Superior temporal gyrus (tissue), 1 donor: ENCODE measurements around the gene TMEM131.
A peak's percentile ranks its signal among the peaks of the same experiment; 100 is the strongest.

ENCODE experiments used
- DNase-seq: peaks from one replicate; pipeline ENCODE4 v3.0.0-alpha.2; 2016; ENCODE audit errors: extremely low spot score

Gene TMEM131

DNA sequence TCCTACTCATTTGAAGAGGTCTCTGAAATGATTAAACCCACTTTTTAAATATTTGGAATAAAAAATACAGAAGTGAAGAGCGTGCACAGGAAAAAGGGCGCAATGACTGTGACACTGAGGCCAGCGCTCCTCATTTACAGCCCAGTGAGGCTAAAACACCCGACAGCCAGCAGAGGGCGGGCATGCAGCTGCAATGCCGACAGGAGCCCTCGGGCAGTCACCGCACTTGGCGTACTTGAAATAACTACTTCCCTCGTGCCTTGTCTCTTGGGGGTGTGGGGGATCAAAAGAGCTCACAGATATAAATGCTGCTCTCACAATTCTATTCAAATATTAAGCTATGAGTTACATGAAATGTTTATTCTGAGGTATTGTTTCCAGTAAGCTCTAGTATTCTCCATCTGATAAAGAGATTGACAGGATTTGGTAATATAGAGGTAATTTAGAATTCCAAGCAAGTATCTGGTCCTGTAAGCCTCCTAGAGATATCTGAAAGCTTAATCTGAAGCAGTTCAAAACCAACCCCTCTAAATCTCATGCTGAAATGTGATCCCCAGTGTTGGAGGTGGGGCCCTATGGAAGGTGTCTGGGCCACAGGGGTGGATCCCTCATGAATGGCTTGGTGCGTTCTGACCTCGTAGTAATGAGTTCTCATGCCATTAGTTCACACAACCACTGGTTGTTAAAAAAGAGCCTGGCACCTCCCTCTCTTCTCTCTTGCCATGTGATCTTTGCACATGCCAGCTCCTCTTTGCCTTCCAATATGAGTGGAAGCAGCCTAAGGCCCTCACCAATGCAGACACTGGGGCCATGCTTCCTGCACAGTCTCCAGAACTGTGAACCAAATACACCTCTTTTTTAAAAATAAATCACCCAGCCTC is 188.8 kb downstream of the TMEM131 start:
- peak; percentile 86 for DNase-seq

DNA sequence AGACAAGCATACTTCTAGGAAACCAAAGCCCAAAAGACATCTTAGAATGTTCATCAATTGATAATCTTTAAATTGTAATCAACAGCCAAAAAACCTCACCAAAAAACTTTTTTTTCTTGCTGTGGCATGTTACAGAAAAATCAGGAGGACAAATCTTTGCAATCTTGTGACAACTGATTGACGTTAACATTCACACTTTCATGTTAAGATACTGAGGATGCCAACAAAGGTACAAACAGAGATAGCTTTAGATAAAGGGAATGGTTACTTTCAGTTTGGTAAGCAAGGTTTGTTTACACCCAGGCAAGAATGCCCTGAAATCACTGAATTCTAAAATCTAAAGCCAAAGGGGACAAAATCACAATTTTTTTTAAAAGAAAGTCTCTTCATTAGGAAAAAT is 190.0 kb downstream of the TMEM131 start:
- DNase-seq = no peak

DNA sequence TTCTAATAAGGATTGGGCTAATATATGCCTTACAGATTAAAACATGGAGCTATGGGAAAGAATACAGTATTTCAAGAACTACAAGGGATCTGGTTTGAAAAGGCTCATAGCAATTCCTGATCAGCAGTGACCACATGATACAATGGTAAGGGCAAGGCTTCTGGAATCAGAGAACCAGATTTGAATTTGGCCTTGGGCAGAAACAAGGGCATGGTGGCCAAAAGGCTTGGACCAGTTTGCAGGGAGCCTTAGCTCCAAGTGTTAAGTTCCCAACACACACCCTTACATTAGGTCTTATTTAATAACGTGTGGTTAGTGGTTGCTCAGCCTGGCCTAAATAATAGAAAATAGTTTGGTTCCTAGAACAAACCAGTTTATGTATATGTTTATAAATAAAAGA is 194.7 kb downstream of the TMEM131 start:
- DNase-seq = no peak

DNA sequence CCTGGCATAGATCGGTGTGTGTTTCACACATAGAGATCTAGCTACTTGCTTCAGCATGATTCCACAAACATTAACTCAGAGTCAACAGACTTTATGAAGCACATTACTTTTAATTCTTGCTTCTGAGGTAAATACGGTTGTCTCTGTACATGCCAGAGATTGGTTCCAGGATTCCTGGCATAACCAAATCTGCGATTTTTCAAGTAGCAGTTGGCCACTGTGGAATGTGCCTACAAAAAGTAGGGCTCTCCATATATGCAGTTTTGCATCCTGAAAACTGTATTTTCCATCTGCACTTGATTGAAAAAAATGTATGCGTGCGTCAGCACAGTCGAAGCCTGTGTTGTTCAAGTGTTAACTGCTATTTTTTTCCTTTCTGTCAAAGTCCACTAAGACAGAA is 197.3 kb downstream of the TMEM131 start:
- no peak for DNase-seq

DNA sequence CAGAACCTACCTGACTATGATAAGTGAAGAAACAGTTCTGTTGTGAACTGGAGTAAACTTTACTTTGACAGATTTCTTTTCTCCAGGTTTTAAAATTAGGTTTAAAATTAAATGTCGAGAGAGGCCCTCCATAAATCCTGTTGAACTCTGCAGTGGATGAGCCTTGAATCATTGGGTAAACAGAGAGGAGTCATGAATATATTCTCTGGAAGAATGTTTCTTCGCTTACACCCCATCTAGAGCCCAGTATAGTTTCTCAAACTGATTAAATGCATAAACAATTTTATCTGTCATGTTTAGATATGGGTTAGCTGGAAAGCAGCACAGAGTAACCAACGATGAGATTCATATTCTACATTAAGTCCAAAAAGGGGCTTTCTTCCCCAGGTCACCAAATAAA is 198.4 kb downstream of the TMEM131 start:
- no peak for DNase-seq

DNA sequence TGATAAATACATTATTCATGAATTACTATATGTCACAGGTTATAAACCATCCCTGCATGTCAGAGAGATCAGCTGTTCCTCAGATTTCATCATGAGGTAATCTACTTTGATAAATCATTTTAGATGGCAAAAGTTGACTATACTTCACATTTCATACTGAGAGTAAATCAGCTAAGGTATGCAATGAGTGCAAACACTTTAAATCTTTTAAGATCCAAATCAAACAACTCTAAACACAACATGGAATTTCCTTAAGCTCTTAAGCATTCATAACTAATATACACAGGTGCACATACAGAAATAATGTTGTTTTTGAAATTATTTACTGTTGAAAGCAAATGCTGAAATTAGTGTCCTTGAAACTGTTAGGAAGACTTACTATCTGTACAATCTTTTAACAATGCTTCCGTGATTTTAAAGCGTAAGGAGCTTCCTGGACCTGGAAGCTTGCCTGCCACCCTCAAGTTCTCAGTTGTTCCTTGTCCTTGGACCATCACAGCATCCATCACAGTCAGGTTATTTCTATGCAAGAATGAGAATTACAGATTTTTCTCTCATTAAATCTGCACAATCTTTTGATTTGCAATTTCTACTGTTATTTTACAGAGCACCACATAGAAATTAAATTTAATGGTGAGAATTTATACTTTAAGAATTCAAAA is 199.2 kb downstream of the TMEM131 start:
- DNase-seq = no peak

DNA sequence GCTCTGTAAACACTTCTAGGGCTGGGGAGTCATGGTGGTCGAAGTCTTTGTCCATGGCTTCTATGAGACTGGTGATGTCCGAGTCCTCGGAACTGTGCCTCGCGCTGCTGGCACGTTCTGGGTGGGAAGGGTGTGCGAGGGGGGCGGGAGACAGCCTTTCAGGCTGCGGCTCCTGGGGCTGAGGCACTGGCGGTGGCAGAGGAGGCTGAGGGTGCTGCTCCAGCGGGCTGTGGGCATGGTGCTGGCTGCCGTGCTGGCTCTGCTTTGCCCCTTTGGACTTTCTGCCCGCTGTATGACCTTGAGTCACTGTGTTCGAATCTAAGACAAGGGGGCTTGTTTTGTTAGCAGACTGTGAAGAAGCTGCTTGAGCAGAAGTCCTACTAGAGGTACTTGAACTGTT is 203.3 kb downstream of the TMEM131 start:
- no peak for DNase-seq

DNA sequence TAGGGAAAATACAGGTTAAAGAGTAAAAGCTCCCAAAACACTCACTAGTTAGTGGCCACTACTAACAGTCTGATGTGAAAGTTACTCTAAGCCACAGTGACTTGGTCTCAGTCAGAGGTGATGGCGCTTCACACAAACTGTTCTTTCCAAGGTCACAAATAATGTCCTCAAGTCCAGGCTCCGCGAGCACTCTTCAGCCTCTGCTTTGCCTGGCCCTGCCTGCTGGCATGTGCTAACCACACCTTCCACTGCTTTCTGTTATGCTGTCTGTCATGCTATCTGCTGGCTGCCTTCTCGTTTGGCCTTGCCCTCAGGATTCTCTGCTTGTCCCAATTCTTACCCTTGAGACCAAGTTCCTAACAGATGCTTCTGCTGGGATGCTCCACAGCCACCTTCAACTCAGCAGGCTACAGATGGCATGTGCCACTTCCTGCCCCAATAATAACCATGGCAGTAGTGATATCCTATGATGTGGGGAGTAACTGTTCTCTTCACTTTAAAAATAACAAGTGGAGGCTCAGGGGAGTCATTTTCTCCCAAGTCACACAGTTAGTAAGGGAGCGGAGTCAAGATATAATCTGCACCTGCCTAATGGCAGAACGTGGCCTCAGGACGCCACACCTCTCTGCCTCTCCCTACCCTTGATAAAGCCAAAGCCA is 206.6 kb downstream of the TMEM131 start:
- no peak for DNase-seq

DNA sequence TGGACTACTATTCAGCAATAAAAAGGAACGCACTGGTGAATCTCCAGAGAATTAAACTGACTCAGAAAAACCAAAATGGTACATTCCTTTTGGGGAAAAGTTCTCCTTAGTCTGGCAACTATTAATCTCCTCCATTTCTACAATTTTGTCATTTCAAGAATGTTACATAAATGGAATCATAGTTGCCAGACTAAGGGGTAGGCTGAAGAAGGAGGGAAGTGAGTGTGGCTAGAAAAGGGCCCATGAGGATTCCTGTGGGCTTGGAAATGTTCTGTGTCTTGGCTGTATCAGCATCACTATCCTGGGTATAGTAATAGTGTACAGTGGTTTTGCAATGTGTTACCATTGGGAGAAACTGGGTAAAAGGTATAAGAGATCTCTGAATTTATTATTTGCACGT is 209.9 kb downstream of the TMEM131 start:
- no peak for DNase-seq

DNA sequence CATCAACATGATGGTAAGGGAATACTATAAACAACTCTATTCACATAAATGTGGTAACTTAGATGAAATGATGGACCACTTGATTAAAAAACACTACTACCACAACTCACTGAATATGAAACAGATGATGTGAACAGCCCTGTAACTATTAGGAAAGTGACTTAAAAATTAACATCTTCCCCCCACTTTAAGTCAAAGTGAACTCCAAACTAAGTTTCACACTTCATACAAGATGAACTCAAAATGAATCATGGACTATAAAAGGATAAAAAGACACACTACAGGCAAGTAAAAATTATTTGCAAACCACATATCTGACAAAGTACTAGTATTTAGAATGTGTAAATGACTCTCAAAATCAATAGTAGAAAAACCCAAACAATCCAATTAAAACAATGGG is 210.8 kb downstream of the TMEM131 start:
- DNase-seq = no peak

DNA sequence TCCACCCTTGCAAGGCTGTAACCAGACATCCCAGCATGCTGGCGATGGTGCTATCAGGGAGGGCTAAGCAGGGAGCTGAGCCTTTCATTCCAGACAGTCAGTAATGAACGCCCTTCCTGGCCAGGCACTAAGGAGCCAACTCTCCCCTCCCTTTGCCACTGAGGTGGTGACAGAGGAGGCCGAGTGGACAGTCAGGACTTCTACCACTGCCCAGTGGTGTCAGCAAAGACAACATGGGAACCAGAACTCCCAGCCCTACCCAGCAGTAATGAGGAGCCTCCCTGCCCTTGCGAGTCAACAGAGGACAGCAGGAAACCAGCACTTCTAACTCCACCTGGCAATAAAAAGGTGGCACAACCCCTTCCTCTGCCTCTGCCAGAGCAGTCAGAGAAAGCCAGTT is 213.8 kb downstream of the TMEM131 start:
- no peak for DNase-seq

DNA sequence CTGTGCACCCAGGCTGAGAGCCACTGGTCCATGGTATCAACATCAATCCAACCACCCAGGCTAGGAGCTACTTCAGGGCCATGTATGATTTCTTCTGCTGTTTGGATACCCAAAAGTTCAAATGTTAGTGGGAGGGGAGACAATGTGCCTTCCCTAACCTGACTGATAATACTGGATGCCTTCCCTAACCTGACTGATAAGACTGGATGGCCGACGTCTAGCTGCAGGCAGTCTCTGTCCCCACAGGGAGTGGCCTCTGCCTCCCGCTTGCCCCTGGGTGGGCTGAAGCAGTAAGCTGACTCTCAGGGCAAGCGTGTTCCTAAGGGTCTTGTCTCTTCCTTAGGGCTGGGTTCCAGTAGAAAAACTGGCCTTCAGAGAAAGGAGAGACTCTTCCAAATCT is 216.6 kb downstream of the TMEM131 start:
- DNase-seq = no peak

DNA sequence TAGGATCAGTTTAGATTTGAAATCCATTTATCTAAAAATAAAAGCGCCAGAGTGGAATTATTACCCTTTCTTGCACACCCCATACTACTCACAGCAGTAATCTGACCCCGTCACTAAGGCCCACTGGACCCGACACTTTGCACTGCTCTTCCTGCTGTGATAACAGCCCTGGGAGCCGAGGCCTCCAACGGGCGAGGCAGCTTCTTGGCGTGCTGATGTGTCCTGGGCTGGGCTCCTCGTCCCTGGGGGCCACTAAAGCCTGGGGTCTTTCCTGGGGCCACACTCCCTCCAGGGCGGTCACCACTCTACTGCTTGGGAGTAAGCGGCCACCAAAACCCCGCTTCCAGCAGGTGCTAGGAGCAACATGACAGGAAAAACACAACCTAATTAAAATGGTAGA is 220.7 kb downstream of the TMEM131 start:
- no peak for DNase-seq

DNA sequence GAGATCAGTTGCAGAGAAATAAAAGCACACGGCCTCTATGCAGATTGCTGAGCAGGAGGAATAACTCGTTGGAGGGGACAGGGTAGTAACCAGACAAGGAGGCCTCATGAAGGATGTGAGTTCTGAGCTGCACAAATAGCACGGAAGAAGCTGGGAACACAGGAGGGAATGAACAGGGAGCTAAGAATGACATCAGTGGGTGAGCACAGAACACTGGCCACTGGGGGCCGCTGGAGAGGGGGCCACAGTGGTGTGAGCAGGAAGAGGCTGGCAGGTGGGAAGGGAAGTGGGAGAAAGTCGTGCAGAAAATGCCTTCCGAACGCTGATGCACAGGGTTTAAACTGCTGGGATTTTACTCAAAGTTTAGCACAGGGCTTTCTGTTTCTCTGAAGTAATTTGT is 221.3 kb downstream of the TMEM131 start:
- no peak for DNase-seq

DNA sequence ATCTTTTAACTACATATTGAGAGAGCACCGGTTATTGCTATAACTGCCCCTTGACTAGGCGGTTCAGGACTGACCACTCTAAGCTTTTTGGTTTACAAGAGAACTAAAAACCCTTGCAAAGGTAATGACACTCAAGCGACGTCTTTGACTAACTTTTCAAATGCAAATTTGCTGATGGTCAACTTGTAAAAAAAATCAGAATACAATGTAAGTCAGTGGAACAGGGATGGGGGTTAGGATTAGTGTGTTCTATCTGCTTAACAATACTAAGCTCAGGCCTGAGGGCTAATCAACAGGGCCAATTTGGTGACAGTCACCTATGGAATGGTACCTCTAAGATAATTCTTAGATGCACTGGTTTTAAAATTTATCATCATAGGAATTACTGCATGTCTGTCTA is 225.3 kb downstream of the TMEM131 start:
- no peak for DNase-seq

DNA sequence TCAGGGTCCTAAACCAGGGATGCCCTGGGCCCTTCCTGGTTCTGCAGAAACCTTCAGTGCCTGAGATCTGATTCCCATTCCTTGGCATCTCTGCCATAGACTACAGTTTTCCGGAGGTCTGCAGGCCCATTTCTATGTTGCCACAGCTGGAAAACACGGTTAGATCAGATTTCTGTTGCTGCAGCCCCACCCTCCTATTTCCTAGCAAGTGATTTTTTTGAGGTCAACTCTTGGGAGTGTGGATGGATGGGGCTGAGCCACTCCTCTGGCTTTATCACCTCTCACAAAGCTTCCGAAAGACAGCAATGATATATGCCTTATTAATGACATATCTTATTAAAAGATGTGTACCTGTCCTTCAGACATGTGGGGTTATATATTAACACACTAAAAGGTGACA is 226.0 kb downstream of the TMEM131 start:
- DNase-seq = no peak

DNA sequence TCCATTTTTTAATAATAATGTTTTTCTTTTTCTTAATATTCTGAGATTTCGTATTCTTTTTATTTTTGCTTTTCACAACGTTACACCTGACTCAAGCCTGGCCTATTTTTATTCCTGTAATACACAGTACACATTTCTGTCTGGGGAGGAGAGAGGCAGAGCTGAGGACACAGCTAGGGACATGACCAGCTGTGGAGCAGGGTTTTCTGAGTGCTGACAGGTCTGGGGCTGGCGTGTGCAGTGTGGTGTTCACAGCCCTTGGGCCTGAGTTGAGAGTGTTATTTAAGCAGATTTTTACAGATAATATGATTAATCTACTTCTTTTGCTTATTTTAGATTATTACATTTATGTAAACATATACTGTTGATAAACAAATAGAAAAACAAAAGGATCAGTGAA is 226.4 kb downstream of the TMEM131 start:
- no peak for DNase-seq

DNA sequence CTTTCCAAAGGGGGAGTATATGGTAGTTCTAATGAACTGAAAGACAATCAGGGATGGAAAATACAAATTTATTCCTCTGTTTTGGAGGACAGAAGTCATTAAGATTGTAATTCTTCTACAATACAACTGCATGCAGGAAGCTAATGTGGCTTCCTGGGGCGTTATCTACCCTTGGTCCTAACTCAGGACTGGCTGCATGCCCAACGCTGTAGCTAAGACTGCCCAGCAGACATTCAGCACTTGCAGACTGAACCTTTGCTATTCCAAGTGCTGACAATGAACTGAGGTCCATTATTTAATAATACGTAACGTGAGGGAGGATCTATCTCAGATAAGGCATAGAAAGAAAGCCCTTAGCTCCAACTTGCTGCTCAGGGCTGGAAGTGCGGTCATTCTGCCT is 229.2 kb downstream of the TMEM131 start:
- no peak for DNase-seq

DNA sequence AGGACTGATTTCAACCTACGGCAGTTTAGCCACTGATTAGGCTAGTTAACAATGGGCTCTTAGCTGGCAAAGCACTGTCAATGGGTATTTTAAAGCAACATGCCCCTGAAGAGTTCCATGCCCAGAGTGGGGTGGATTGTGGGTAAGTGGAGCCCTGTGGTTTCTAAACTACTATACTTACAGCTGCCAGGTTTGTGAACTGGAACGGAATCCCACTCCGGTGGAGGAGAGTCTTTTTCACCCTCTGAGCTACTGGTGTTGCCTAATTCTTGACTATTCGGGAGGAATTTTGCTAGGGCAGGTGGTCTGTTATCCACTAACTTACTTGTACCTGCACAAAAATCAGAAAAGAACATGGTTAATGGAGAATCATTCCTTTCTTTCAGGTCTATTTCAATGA is 229.8 kb downstream of the TMEM131 start:
- no peak for DNase-seq

DNA sequence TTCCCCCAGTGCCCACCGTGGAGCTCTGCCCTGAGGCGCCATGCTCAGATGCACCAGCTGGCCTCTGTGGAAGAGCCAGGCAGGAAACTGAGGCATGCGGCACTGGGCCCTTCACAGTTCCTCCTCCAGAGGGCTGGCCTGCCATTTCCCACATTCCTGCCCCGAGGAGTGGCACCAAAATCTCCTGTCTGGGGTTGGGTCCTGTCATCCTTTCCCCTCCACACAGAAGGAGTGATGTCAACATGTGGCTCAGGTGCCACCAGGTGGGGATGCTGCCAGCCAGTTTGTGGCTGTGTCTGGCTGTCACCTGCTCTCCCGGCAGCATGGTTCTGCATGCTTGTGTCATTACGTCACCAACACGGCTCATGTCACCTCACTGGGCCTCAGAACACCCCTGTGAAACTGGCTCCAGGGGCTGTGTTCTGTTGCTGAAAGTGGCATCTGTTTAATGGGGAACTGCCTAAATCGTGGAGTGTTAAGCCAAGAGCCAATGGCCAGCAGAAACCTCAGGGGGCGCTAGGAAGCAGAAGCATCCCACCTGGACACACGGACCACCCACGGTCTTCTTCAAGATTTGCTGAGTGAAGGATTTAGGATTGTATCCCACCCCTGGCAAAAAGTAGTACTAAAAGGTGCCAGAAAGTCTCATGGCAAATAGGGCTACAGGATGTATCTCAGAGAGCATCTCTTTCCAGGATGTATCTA is 231.0 kb downstream of the TMEM131 start:
- no peak for DNase-seq

DNA sequence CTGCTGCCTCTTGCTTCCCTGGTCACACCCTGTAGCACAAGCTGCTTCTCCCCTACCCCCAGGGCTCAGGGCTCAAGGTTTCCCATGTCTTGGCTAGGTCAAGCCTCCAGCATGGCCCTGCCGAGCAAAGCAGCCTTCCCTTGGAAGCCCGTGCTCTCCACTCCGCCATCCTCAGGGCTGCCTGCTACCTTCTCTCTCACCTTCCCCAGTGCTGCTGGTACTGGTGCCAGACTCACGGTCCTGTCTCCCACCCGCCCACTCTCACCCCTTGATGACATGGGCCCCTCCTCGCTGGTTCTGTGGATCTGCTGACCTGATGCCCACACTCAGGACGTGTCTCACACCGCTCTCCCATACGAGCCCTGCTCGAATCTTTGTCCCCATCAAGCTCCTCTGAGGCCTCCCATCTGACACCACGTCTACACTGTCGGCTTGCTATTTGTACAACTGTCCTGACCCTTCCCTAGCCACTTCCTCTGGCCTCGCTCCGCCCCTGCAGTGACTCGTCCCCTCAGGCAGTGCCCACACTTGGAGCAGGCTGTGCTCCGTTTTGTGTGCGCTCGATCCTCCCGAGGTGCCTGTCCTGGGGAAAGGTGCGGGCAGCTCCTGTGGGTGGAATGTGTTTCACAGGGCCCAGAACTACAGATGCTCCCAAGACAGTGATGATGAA is 232.4 kb downstream of the TMEM131 start:
- no peak for DNase-seq

DNA sequence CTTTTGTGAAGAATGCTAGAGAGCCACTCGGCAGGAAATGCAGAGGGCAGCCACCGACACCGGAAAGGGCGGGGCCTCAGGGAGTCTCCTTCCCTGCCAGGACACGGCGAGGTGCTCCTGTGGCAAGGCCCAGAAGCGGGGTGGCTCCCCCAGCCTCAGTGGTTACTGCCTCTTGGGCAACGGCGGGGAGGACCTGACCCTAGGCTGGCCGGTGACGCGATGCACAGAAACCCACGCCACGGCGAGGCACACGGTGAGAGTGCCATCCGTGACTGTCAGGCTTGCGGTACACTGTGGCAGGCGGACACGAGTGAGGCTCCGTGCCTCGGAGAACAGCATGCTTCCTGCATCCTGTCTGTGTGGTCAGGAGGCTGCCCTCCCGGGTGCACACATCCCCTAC is 234.6 kb downstream of the TMEM131 start:
- DNase-seq = no peak
